Measurements from ENCODE around the gene DAPK1. TPM values are rescaled to one million over a fixed set of nuclear protein-coding genes. Genes with fewer than 3 reads are reported as not detected.

The DAPK1 gene
- total and polyA plus RNA-seq, 2 donors (not counting 3 experiments of a cell fraction or from before 2014, with no cell fraction given) = 58.9 to 119 TPM

- Histone ChIP-seq H3K9me3 (replicated peaks; ENCODE audit: control insufficient read depth, insufficient read depth, low read length) (no peaks in the 10 kb centered on the region), H3K79me2 (ENCODE audit: control insufficient read depth, insufficient read depth, low read length) (no peaks in the 10 kb centered on the region), H3K9ac (replicated peaks; ENCODE audit: extremely low read depth, insufficient read depth, low read length) (no peak overlapping the region), H3K9me1 (replicated peaks; ENCODE audit: control insufficient read depth, extremely low read depth, insufficient read depth, low read length) (no peaks in the 10 kb centered on the region), H3K4me3 (replicated peaks in 1 of 3; ENCODE audit: insufficient read depth in 1 of 3, low read depth in 1 of 3, low read length in 3 of 3) (no peak overlapping the region), H3K27ac (ENCODE audit: insufficient read depth, low read depth, low read length) (no peak overlapping the region), H3K4me1 (ENCODE audit: control insufficient read depth, extremely low read depth, insufficient read depth, low read length) (peaks cover 16% of the 10 kb centered on the region), H3K36me3 (ENCODE audit: control insufficient read depth in 2 of 2, extremely low read depth in 1 of 2, insufficient read depth in 2 of 2, low read length in 2 of 2) (peaks cover 0 to 11% of the 10 kb centered on the region in 2 experiments), H4K20me1 (replicated peaks; ENCODE audit: control insufficient read depth, extremely low read depth, insufficient read depth, low read length) (no peaks in the 10 kb centered on the region), H3K4me2 (ENCODE audit: insufficient read depth, low read length) (no peak overlapping the region), H2AFZ (ENCODE audit: low read depth, low read length) (no peak overlapping the region), H3K27me3 (ENCODE audit: control insufficient read depth in 2 of 2, insufficient read depth in 2 of 2, low read length in 2 of 2) (no peaks in the 10 kb centered on the region)
- DNase-seq (ENCODE audit: low read depth, low spot score) (no peak), FAIRE-seq (no peak)
- BruUV-seq (replicated peaks) = no TSS peak
- intact Hi-C loops (cut with micrococcal nuclease) (no loop called here), dilution Hi-C loops (cut with MboI; ENCODE audit: extremely low pct_ligation_motif_present, low sequenced_read_pairs) (no loop called here)
- CTCF ChIA-PET = no interaction called here
- no peak for TF ChIP-seq POLR2A (IDR thresholded peaks at IDR 0.05; ENCODE audit: low read depth, low read length)
- TF ChIP-seq EZH2 (IDR thresholded peaks at IDR 0.05; ENCODE audit: borderline replicate concordance, low read depth, low read length, severe bottlenecking) = no peak
- no peak for TF ChIP-seq POLR2AphosphoS5 (IDR thresholded peaks at IDR 0.05; ENCODE audit: insufficient read depth, low read depth, low read length)
- no peak for TF ChIP-seq FOS (IDR thresholded peaks at IDR 0.05; ENCODE audit: borderline replicate concordance, insufficient read depth, low read length)
- no peak for TF ChIP-seq MYC (IDR thresholded peaks at IDR 0.05; ENCODE audit: low read depth, low read length)
- POLR2A ChIA-PET = no interaction called here
These were observed 114.1 kb downstream of the DAPK1 start for GRCh38 chr9:87611776-87612175.

DNA sequence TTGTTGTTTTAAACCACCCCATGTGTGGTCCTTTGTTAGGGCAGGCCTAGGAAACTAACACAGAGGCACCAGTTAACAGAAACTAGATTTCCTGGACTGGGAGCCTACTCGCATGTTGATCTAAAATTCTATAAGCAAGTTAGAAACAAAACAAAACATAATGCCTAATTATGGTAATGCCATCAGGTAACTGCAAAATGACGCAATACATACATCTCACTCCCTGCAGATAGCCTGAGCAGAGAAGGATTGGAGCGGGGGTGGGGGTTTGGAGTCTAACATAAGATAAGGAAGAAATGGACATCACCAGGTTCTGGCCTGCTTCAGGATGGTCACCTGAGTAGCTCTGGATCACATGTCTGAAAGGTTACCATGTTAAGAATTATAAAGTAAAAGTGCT lies 114.9 kb downstream of the DAPK1 start:
- peaks cover 8% of the 10 kb centered on the region for H3K4me1 ChIP-seq (ENCODE audit: control insufficient read depth, extremely low read depth, insufficient read depth, low read length)
- intact Hi-C loops (cut with micrococcal nuclease) (no loop called here), dilution Hi-C loops (cut with MboI; ENCODE audit: extremely low pct_ligation_motif_present, low sequenced_read_pairs) (no loop called here)
- H3K4me3 ChIP-seq (replicated peaks in 1 of 3; ENCODE audit: insufficient read depth in 1 of 3, low read depth in 1 of 3, low read length in 3 of 3) = no peak overlapping the region
- ChIA-PET POLR2A (no interaction called here), CTCF (no interaction called here)
- no peaks in the 10 kb centered on the region for H3K79me2 ChIP-seq (ENCODE audit: control insufficient read depth, insufficient read depth, low read length)
- no peaks in the 10 kb centered on the region for H4K20me1 ChIP-seq (replicated peaks; ENCODE audit: control insufficient read depth, extremely low read depth, insufficient read depth, low read length)
- no peak overlapping the region for H2AFZ ChIP-seq (ENCODE audit: low read depth, low read length)
- H3K4me2 ChIP-seq (ENCODE audit: insufficient read depth, low read length) = no peak overlapping the region
- H3K36me3 ChIP-seq (ENCODE audit: control insufficient read depth in 2 of 2, extremely low read depth in 1 of 2, insufficient read depth in 2 of 2, low read length in 2 of 2) = peaks cover 0 to 14% of the 10 kb centered on the region in 2 experiments
- FAIRE-seq = no peak
- no peak overlapping the region for H3K9ac ChIP-seq (replicated peaks; ENCODE audit: extremely low read depth, insufficient read depth, low read length)
- DNase-seq (ENCODE audit: low read depth, low spot score) = no peak
- no peaks in the 10 kb centered on the region for H3K27me3 ChIP-seq (ENCODE audit: control insufficient read depth in 2 of 2, insufficient read depth in 2 of 2, low read length in 2 of 2)
- H3K9me3 ChIP-seq (replicated peaks; ENCODE audit: control insufficient read depth, insufficient read depth, low read length) = no peaks in the 10 kb centered on the region
- H3K9me1 ChIP-seq (replicated peaks; ENCODE audit: control insufficient read depth, extremely low read depth, insufficient read depth, low read length) = no peaks in the 10 kb centered on the region
- BruUV-seq (replicated peaks) = no TSS peak
- no peak overlapping the region for H3K27ac ChIP-seq (ENCODE audit: insufficient read depth, low read depth, low read length)
- no peak for TF ChIP-seq GATA2 (IDR thresholded peaks at IDR 0.05; ENCODE audit: insufficient read depth, insufficient read length, low read depth, low read length)
